Activated gamma-delta T cell treated with Interleukin-2 at 50 U/mL for 16 hours (primary cell): ENCODE results near the gene TMEM145.
"Not testable (repeated sequence)": the region's sequence is repeated elsewhere in the genome, so short reads cannot be mapped to it uniquely, and the experiment has no call there.

Experiments
- DNase-seq: peaks from one replicate; pipeline ENCODE4 v3.0.0-alpha.2; 2020

Gene TMEM145

GRCh38 chr19:42313096-42313839 is at the start of gene TMEM145:
Gene TMEM145 (plus strand): TSS chr19:42313309. CDS start chr19:42313377, 68 bp downstream.
- DNase-seq: no peak

- not testable (repeated sequence) for DNase-seq
These were observed 47.0 kb upstream of the TMEM145 start for GRCh38 chr19:42266105-42266504.

- DNase-seq: not testable (repeated sequence)
These were observed 46.0 kb upstream of the TMEM145 start for GRCh38 chr19:42266928-42267603.

DNA sequence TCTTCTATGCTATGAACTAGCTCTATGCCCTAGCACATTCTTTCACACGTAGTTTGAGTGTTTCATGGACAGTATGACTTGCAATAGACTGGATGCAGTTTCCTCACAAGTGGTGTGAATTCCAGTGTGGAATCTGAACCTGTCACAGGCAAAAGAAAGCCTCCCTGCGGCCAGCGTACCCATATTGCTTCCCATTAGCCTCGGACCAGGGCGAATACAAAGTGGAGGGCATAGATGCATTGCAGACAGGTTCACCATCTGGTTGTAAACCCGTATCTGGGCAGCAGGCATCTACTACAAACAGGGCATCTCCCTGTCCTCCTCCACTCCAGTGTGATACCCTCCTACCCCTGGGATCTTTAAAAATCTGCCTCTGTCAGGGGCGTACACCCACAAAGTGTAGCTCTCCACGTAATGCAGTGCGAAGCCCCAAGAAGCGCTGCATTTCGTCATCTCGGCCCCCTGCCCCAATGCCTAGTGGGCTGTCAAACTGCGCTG is 45.4 kb upstream of the TMEM145 start:
- no peak for DNase-seq

GRCh38 chr19:42268142-42268703 is 44.9 kb upstream of the TMEM145 start:
- DNase-seq: peak; percentile 98

DNA sequence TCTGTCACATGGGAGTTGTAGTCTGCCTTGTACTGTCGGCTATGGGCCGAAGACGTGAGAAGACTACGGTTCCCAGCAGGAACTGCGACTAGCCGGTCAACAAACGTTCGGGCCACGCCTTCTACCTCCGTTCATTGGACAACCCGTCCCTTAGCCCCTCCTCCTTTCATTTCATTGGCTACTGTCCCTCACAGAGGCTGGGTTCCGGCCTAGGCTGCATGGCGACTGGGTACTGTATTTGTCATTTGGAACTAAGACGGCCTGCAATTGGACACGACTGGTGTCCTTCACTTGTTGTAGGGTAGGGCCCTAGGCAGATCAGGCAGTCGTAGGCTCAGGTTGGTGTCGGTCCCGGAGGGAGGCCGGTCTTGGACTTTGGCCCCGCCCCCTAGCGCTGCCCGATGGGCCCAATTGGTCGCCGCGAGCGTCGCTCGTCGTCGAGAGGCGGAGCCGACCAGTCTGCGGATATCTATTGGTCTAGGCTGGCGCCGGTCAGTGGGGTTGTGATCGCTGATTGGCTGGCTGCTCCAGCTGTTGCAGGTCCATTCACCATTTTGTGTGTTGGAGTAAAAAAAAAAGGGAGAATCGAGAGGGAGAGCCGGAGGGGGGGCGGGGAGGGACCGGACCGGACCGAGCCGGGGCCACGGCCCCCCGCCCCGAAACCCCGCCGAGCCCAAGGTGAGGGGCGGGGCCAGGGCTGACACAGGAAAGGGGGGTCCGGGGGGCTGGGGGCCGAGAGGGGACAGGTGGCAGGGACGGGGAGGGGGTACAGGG is 44.2 kb upstream of the TMEM145 start, which contains the start of gene CIC:
Gene CIC (plus strand): TSS at position 549 of the 774 bp plus-strand sequence. CDS start 2,532 bp downstream, outside the sequence.
- peak; percentile 99 for DNase-seq

GRCh38 chr19:42269478-42270345 is 43.4 kb upstream of the TMEM145 start:
- no peak for DNase-seq

DNA sequence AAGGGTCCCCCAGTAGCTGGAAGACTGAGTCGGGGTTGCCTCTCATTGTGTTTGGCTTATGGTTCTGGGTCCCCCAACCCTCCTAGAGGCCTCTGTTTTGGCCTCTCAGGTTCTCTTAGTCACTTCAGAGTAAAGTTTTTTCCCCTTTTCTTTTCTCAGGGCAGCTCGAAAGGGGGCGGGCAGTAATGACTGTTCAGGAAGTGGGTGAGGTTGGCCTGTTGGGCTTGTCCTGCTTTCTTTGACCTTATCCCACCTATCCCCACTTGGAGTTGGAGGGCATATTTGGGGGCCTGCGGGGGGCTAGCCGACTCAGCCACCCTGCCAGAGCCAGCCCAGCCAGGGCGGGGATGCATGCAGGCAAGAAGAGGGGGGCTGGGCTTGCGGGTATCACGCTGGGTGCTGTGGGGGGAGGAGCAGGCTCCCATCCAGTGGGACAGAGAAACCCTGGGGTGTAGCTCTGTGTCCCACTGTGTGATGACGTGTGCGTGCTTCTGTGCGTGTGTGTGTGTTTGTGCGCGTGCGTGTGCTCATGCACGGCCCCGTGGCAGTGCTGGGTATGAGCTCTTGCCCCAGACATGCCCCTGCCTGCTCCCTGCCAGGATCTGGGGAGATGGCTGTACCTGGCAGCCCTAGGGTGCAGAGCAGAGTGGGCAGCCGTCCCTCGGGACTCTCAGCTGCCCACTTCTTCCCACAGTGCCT is 42.6 kb upstream of the TMEM145 start:
- DNase-seq: peak; percentile 49

DNA sequence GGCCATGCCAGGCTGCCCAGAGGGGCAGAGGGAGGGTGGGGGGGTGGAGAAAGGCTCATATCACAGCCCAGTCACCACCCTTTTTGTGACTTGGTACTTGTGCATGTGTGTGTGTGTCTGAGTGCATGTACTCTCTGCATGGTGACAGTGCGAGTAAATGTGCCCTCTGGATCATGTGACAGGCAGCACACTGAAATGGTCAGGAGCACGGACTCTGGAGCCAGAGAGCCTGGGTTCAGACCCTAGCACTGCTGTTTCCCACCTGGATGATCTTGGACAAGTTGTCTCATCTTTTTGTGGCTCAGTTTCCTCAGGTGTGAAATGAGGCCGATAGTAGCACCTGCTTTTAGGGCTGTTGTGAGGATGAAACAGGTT is 42.1 kb upstream of the TMEM145 start:
- no peak for DNase-seq

- DNase-seq: no peak
These were observed 41.1 kb upstream of the TMEM145 start for GRCh38 chr19:42271861-42272534.

DNA sequence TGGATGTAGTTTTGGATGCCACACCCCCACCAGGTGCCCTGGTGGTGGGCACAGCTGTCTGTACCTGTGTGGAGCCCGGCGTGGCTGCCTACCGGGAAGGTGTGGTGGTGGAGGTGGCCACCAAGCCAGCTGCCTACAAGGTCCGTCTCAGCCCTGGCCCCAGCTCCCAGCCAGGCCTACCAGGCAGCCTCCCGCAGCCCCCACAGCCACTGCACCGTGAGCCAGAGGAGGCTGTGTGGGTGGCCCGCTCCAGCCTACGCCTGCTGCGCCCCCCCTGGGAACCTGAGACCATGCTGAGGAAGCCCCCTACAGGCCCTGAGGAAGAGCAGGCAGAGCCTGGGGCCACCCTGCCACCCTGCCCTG is 40.6 kb upstream of the TMEM145 start:
- DNase-seq: no peak

DNA sequence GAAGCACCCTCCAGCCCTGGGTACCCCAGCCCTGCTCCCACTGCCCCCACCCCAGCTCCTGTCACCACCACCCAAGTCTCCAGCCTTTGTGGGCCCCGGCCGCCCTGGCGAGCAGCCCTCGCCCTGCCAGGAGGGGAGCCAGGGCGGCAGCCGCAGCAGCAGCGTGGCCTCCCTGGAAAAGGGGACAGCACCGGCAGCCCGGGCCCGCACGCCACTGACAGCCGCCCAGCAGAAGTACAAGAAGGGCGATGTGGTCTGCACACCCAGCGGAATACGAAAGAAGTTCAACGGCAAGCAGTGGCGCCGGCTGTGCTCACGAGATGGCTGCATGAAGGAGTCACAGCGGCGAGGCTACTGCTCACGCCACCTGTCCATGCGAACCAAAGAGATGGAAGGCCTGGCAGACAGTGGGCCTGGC is 40.1 kb upstream of the TMEM145 start:
- DNase-seq: no peak

GRCh38 chr19:42273407-42274064 is 39.6 kb upstream of the TMEM145 start:
- no peak for DNase-seq

GRCh38 chr19:42274065-42274682 is 38.9 kb upstream of the TMEM145 start:
- no peak for DNase-seq

DNA sequence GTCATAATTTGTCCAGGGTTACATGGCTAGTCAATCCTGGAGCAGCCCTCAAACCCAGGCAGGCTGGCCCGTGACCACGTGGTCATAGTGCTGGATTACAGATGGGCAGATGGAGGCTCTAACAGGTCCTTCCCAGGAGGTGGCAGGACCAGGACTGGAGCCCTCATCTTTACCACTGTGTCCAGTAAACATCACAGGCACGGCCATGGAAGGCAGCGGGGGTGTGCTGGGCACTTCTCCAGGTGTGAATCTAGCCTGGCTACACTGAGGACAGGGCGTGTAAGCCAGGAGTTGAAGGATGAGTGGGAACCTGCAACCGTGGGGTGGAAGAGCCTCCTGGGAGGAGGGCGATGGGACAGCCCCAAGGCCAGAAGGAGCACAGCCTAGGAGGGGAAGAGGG is 38.0 kb upstream of the TMEM145 start:
- no peak for DNase-seq

GRCh38 chr19:42275517-42275916 is 37.6 kb upstream of the TMEM145 start:
- no peak for DNase-seq

- DNase-seq: no peak
These were observed 36.8 kb upstream of the TMEM145 start for GRCh38 chr19:42276284-42276683.

GRCh38 chr19:42276821-42277220 is 36.3 kb upstream of the TMEM145 start:
- no peak for DNase-seq

DNA sequence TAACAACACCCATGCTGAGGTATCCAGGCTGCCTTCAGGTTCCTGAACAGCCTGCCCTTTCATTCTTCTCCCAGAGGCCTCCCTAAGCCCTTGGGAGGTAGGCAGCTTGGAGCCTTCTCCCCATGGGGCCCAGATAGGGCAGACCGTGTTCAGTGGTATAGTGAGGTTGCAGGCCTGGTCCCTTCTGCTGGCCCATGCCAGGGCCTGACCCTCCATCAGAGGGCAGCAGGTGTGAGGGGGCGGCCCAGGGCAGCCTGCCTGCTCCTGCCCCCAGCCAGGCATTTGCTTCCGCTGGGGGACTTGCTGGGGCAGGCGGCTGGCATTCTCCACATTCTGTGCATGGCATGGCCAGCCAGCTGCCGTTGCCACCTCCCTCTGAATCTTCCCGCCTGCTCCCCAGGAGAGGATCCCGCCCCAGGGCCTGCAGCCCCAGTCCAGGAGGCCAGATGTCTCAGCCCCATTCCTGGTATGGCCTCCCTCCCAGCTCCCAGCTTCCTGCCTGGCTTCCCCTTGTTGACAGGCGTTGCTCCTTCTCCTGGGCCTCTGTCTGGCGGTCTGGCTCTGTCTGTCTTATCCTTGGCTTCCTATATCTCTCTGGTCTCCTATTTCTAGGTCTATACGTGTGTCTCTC is 35.2 kb upstream of the TMEM145 start:
- DNase-seq: no peak
